ENCODE measurements around the gene EI24.

- no peak for TF ChIP-seq CTCF (IDR thresholded peaks at IDR 0.05; ENCODE audit: low read depth, low read length, poor library complexity, severe bottlenecking)
- TF ChIP-seq EZH2phosphoT487 (IDR thresholded peaks at IDR 0.05; ENCODE audit: borderline replicate concordance, low read length) = no peak
These were observed 17.3 kb downstream of the EI24 start for GRCh38 chr11:125586623-125587022.

Data from DOHH2 (cell line).